Measurements from ENCODE around the gene SUSD3.
A peak's percentile ranks its signal among the peaks of the same experiment; 100 is the strongest.

SUSD3 gene

GRCh38 chr9:93032545-93032944, 26.0 kb upstream of the SUSD3 start:
- no peaks in the 10 kb centered on the region for H4K20me1 ChIP-seq (ENCODE audit: control insufficient read depth, insufficient read depth, low read depth, low read length)
- H3K36me3 ChIP-seq (ENCODE audit: control insufficient read depth, low read length): no peaks in the 10 kb centered on the region
- no peaks in the 10 kb centered on the region for H3K79me2 ChIP-seq (ENCODE audit: control insufficient read depth, low read length)
- H3K4me3 ChIP-seq (ENCODE audit: low read length): no peak overlapping the region
- H3K27me3 ChIP-seq (ENCODE audit: control insufficient read depth, low read length): no peaks in the 10 kb centered on the region
- H3K27ac ChIP-seq (ENCODE audit: low read depth, low read length): no peak overlapping the region
- no peaks in the 10 kb centered on the region for H3K9me2 ChIP-seq (replicated peaks; ENCODE audit: control insufficient read depth, low read length)
- H3K9me3 ChIP-seq (ENCODE audit: control insufficient read depth, insufficient read depth, low read length): no peaks in the 10 kb centered on the region
- TF ChIP-seq EZH2phosphoT487 (IDR thresholded peaks at IDR 0.05; ENCODE audit: borderline replicate concordance, low read length): no peak
- TF ChIP-seq, protein P1, sequence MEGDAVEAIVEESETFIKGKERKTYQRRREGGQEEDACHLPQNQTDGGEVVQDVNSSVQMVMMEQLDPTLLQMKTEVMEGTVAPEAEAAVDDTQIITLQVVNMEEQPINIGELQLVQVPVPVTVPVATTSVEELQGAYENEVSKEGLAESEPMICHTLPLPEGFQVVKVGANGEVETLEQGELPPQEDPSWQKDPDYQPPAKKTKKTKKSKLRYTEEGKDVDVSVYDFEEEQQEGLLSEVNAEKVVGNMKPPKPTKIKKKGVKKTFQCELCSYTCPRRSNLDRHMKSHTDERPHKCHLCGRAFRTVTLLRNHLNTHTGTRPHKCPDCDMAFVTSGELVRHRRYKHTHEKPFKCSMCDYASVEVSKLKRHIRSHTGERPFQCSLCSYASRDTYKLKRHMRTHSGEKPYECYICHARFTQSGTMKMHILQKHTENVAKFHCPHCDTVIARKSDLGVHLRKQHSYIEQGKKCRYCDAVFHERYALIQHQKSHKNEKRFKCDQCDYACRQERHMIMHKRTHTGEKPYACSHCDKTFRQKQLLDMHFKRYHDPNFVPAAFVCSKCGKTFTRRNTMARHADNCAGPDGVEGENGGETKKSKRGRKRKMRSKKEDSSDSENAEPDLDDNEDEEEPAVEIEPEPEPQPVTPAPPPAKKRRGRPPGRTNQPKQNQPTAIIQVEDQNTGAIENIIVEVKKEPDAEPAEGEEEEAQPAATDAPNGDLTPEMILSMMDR (IDR thresholded peaks at IDR 0.05; ENCODE audit: low read depth, low read length, poor library complexity, severe bottlenecking): no peak
- H3F3A ChIP-seq (ENCODE audit: control insufficient read depth, insufficient read depth): no peaks in the 10 kb centered on the region
- H3K4me1 ChIP-seq (ENCODE audit: control insufficient read depth, low read length): peaks cover 33% of the 10 kb centered on the region
- H3K4me2 ChIP-seq (ENCODE audit: low read length): no peak overlapping the region

- no peaks in the 10 kb centered on the region for H3F3A ChIP-seq (ENCODE audit: control insufficient read depth, insufficient read depth)
These were observed 25.0 kb upstream of the SUSD3 start for GRCh38 chr9:93033531-93033930.

DNA sequence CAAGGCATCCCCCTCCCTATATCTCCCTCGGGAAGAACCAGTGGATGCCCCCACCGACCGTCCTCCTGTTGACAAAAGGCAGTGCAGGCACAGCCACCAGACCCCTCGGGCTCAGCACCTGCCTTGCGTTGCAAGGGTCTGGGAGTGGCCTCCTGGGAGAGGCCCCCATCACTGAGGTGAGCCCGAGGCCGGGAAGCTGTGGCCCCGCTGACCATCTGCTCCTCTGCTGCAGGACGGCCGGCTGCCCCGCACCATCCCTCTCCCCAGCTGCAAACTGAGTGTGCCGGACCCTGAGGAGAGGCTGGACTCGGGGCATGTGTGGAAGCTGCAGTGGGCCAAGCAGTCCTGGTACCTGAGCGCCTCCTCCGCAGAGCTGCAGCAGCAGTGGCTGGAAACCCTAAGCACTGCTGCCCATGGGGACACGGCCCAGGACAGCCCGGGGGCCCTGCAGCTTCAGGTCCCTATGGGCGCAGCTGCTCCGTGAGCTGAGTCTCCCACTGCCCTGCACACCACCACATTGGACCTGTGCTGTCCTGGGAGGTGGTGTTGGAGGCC, 23.3 kb upstream of the SUSD3 start:
- Histone ChIP-seq H4K20me1 (ENCODE audit: control insufficient read depth, insufficient read depth, low read depth, low read length) (no peaks in the 10 kb centered on the region), H3F3A (ENCODE audit: control insufficient read depth, insufficient read depth) (no peaks in the 10 kb centered on the region), H3K27ac (ENCODE audit: low read depth, low read length) (no peak overlapping the region), H3K9me2 (replicated peaks; ENCODE audit: control insufficient read depth, low read length) (no peaks in the 10 kb centered on the region), H3K4me3 (ENCODE audit: low read length) (no peak overlapping the region), H3K36me3 (ENCODE audit: control insufficient read depth, low read length) (no peaks in the 10 kb centered on the region), H3K4me2 (ENCODE audit: low read length) (no peak overlapping the region), H3K79me2 (ENCODE audit: control insufficient read depth, low read length) (no peaks in the 10 kb centered on the region), H3K9me3 (ENCODE audit: control insufficient read depth, insufficient read depth, low read length) (no peaks in the 10 kb centered on the region), H3K4me1 (ENCODE audit: control insufficient read depth, low read length) (peaks cover 20% of the 10 kb centered on the region), H3K27me3 (ENCODE audit: control insufficient read depth, low read length) (no peaks in the 10 kb centered on the region)
- no peak for TF ChIP-seq EZH2phosphoT487 (IDR thresholded peaks at IDR 0.05; ENCODE audit: borderline replicate concordance, low read length)
- TF ChIP-seq, protein P1 (IDR thresholded peaks at IDR 0.05; ENCODE audit: low read depth, low read length, poor library complexity, severe bottlenecking): no peak

More at GRCh38 chr9:93033531-93033930, 25.0 kb upstream of the SUSD3 start:
- Histone ChIP-seq H3K4me3 (ENCODE audit: low read length) (peak overlapping the region; percentile 25), H3K4me1 (ENCODE audit: control insufficient read depth, low read length) (peaks cover 23% of the 10 kb centered on the region), H4K20me1 (ENCODE audit: control insufficient read depth, insufficient read depth, low read depth, low read length) (no peaks in the 10 kb centered on the region), H3K27ac (ENCODE audit: low read depth, low read length) (peak overlapping the region; percentile 32; the same call in 1 of the 2 replicates), H3K27me3 (ENCODE audit: control insufficient read depth, low read length) (no peaks in the 10 kb centered on the region), H3K9me3 (ENCODE audit: control insufficient read depth, insufficient read depth, low read length) (no peaks in the 10 kb centered on the region), H3K4me2 (ENCODE audit: low read length) (peak overlapping the region; percentile 63), H3K9me2 (replicated peaks; ENCODE audit: control insufficient read depth, low read length) (no peaks in the 10 kb centered on the region), H3K79me2 (ENCODE audit: control insufficient read depth, low read length) (no peaks in the 10 kb centered on the region), H3K36me3 (ENCODE audit: control insufficient read depth, low read length) (no peaks in the 10 kb centered on the region)
- TF ChIP-seq, protein P1 (IDR thresholded peaks at IDR 0.05; ENCODE audit: low read depth, low read length, poor library complexity, severe bottlenecking): no peak
- no peak for TF ChIP-seq EZH2phosphoT487 (IDR thresholded peaks at IDR 0.05; ENCODE audit: borderline replicate concordance, low read length)
